Fibroblast of lung (primary cell): ENCODE data around the gene GGACT.

Experiments used
- CTCF ChIP-seq, 2 donors: IDR thresholded peaks in 1 of 2; conservative IDR thresholded peaks in 1 of 2; 1 replicate in 1 of 2; 2 replicates in 1 of 2; pipeline ENCODE4 v1.5.1; 2011 to 2012; ENCODE audit warnings: low read length in 2 of 2, control low read depth in 1 of 2, inconsistent platforms in 1 of 2, low read depth in 1 of 2, mild to moderate bottlenecking in 1 of 2
- EZH2 ChIP-seq: IDR thresholded peaks from 2 replicates; pipeline ENCODE4 v1.5.1; 2012; ENCODE audit warnings: low read length, control low read depth, mild to moderate bottlenecking; ENCODE audit errors: missing control alignments

- TF ChIP-seq CTCF (conservative IDR thresholded peaks at IDR 0.05 in 1 of 2, IDR thresholded peaks at IDR 0.05 in 1 of 2; ENCODE audit: low read depth in 1 of 2, low read length in 2 of 2): no peak
- TF ChIP-seq EZH2: no peak
These were observed 43.5 kb downstream of the GGACT start for GRCh38 chr13:100544866-100545683.
